GM19463 (cell line): Measurements from ENCODE around the gene FFAR1.
"Not testable (repeated sequence)": the region's sequence is repeated elsewhere in the genome, so short reads cannot be mapped to it uniquely, and the experiment has no call there.

Source experiments
- ATAC-seq: cut with Tn5 transposase; IDR thresholded peaks from one replicate; pipeline ENCODE4 v1.9.1; 2021; ENCODE audit warnings: mild to moderate bottlenecking, moderate library complexity; ENCODE audit not compliant: unreplicated experiment

FFAR1 gene

GRCh38 chr19:35359395-35359794, 11.7 kb downstream of the FFAR1 start:
- ATAC-seq: not testable (repeated sequence)

DNA sequence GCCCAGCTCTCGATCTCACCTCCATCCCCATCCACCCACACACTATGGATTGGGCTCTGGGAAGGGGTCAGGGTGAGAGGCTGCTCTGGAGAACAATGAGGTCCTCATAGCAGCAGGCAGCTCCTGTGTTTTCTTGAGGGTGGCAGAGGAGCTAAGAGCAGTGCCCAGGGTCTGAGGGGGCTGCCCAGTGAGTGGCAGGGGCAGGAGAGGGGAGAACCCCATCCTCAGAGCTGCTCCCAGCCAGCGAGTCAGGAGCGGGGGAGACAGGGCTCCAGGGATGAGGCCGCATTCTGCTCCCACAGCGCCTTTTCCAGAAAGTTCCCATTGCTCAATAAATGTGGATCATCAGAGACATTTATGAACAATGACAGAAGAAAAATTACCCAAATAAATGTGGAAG, 12.4 kb downstream of the FFAR1 start:
- ATAC-seq: not testable (repeated sequence)

GRCh38 chr19:35360880-35361420, 13.2 kb downstream of the FFAR1 start:
- no peak for ATAC-seq

DNA sequence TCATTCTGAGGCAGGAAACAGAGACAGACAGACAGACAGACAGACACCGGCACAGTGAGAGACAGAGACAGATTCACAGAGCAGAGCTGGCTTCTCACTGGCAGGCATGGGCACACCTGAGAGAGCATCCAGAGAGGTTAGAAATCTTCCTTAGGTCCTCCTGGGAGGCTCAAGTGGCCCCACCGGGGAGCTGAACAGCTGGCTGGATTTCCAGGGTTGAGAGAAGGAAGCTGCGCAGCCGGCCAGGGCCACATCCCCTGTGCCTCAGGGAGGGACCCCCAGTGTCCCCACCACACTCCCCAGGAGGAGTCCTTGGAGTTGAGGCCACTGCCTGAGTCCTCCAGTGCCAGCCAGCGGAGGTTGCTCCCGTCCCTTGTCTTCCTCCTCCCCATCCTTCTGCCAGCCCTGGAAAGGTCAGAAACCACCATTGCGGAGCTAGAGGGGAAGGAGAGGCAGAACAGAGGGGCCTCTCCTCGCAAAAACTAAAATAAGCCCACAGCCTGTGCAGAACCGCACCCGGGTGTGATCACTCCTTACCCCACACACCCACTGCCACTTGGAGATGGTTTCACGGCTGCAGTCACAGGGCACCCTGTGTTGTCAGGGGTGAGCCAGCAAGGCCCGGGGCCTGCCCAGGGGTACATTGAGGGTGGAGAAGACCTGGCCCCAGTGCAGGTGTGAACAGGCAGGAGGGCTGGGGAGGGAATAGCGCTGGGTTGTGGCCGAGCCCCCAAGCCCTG, 14.7 kb downstream of the FFAR1 start:
- no peak for ATAC-seq

- ATAC-seq: no peak
Observed at GRCh38 chr19:35363001-35363590, 15.4 kb downstream of the FFAR1 start.

- no peak for ATAC-seq
Observed at GRCh38 chr19:35363711-35364425, 16.2 kb downstream of the FFAR1 start.

- no peak for ATAC-seq
Observed at GRCh38 chr19:35365303-35365702, 17.6 kb downstream of the FFAR1 start.

DNA sequence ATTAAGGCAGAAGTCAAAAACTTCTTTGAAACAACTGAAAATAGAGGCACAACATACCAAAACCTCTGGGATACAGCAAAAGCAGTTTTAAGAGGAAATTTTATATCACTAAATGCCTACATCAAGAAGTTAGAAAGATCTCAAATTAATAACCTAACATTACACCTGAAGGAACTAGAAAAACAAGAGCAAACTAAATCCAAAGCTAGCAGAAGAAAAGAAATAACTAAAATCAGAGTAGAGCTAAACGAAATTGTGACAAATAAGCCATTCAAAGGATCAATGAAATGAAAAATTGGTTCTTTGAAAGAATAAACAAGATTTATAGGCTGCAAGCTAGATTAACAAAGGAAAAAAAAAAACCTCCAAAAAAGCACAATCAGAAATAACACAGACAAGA, 20.7 kb downstream of the FFAR1 start:
- ATAC-seq: no peak

DNA sequence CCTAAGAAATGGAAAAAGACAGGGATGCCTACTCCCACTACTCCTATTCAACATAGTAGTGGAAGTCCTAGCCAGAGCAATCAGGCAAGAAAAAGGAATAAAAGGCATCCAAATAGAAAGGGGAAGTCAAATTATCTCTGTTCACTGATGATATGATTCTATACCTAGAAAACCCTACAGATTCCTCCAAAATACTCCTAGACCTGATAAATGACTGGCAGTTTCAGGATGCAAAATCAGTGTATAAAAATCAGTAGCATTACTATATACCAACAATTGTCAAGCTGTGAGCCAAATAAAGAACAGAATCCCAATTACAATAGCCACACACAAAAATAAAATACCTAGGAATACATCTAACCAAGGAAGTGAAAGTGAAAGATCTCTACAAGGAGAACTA, 21.8 kb downstream of the FFAR1 start:
- no peak for ATAC-seq

GRCh38 chr19:35370722-35371121, 23.0 kb downstream of the FFAR1 start, which contains the start of gene GPR42:
TSS of gene GPR42 (plus strand) at chr19:35371068. CDS start at chr19:35371360, 292 bp downstream.
- ATAC-seq: no peak

GRCh38 chr19:35373492-35373891, 25.8 kb downstream of the FFAR1 start:
- no peak for ATAC-seq

DNA sequence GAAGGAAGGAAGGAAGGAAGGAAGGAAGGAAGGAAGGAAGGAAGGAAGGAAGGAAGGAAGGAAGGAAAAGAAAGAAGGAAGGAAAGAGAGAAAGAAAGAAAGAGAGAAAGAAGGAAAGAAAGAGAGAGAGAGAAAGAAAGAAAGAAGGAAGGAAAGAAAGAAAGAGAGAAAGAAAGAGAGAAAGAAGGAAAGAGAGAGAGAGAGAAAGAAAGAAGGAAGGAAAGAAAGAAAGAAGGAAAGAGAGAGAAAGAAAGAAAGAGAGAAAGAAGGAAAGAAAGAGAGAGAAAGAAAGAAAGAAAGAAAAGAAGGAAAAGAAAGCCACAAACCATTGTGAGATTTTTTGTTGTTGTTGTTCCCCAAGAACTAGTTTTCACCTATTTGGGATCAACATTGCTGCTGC, 26.3 kb downstream of the FFAR1 start:
- ATAC-seq: not testable (repeated sequence)

- no peak for ATAC-seq
Observed at GRCh38 chr19:35375505-35376307, 28.0 kb downstream of the FFAR1 start.

DNA sequence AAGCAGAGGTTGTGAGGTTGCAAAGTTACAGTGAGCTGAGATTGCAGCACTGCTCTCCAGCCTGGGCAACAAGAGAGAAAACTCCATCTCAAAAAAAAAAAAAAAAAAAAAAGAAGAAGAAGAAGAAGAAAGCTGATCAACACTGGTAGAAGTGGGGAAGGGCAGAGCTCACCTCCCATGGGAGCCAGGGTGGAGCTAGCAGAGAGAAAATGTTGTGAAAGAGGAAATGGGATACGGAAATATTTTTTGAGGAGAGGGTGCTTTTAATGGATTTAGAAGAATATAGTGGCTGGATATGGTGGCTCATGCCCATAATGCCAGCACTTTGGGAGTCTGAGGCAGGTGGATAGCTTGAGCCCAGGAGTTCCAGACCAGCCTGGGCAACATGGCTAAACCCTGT, 30.0 kb downstream of the FFAR1 start:
- no peak for ATAC-seq

GRCh38 chr19:35378356-35378755, 30.7 kb downstream of the FFAR1 start:
- no peak for ATAC-seq

DNA sequence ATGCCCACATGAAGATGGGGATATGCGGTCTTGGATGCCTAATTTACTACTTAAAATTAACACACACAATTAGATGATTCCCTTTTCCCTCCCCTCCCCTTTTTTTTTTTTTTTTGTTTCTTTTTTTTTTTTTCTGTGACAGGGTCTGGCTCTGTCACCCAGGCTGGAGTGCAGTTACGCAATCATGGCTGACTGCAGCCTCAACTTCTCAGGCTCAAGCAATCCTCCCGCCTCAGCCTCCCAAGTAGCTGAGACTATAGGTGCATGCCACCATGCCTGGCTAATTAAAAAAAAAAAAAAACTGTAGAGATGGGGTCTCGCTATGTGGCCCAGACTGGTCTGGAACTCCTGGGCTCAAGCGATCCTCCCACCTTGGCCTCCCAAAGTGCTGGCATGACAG, 31.8 kb downstream of the FFAR1 start:
- not testable (repeated sequence) for ATAC-seq

GRCh38 chr19:35379992-35380391, 32.3 kb downstream of the FFAR1 start:
- no peak for ATAC-seq

DNA sequence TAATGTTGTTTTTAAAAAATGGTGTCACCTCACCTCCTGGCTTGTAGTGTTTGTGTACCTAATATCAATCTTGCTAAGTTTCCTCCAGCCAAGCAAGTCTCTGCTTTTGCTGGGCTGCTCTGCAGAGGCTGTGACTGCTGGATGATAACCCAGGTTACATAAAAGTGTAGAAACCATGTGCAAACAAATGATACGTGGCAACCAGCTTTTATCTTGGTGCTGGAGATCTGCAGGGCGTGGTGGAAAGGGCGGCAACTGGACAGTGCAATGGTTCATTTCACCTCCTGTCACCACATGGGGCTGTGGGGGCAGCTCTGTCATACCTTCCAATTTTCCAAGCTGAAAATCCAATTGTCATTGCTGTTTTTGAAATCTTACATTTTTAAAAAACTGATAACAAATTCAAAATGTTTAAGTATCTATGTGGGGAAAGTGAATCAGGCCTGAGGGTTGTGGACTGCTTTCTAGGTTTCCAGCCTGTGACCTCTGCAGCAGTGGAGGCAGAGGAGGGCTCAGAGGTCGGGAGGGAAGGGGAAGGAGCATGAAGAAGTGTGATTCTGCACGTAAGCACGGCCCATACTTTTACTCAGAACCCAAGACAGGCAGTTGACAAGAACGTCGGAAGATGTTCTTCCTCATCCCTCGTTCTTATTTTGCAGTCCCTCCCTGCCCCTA, 32.9 kb downstream of the FFAR1 start:
- no peak for ATAC-seq

- no peak for ATAC-seq
Observed at GRCh38 chr19:35381318-35381717, 33.6 kb downstream of the FFAR1 start.

GRCh38 chr19:35381926-35382325, 34.2 kb downstream of the FFAR1 start:
- no peak for ATAC-seq
